Right renal pelvis (tissue), 4 donors: ENCODE results near the gene OBSL1. TPM values are rescaled to one million over a fixed set of nuclear protein-coding genes. Genes with fewer than 3 reads are reported as not detected.

Experiments
- DNase-seq, 4 donors: peaks; one replicate each; pipeline ENCODE4 v3.0.0-alpha.2; 2013; ENCODE audit warnings: low read depth in 4 of 4, low spot score in 3 of 4, missing footprints in 1 of 4
- polyA plus RNA-seq, 4 donors: library from polyadenylated mRNA; unstranded; fragments of 120-200 nt; gene quantifications; one replicate each; pipeline ENCODE4 v1.2.1, GENCODE V29; 2013; ENCODE audit not compliant: insufficient read length in 4 of 4

The OBSL1 gene
- polyA plus RNA-seq: 100 to 1,000 TPM; 122 to 193 (median 147) TPM

DNA sequence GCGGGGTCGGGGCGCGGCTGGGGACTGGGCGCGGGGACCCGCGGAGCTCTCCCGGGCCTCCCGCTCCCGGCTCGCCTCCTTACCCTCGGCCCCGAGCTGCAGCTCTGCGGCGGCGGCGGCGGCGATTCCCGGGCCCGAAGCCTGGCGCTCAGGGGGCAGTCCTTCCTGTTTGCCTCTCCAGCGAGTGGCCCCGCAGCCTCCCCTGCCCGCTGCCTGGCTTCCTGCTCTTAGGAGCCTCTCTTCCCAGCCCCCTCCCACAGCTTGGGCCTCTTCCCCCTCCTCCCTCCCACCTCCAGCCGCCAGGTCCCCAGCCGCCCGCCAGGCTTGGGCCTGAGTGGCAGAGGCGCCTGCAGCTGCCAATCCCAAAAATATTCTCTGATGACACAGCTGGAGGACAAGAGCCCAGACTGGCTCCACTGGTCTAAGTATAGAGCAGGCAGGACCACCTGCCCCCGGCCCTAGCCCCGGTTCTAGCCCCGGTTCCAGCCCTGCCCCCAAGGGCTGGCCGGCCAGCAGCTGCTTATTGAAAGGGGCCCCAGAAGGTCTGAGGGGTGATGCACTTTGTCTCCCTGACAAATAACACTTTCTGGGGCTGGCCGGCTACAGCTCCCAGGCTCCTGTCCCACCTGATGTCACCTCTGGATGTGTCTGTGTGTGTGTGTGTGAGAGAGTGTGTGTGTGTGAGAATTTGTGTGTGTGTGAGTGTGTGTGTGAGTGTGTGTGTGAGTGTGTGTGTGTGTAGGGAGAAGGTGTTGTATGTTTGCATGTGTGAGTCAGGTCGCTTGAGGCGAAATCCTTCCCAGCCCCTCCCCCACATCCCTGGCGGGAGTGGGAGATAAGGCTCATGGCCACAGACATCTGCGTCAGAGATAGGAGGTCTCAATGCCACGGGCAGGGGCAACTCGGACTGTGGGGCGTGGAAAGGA is at the start of gene OBSL1:
OBSL1 (minus strand) TSS at position 229 of the 926 bp plus-strand sequence. CDS start 307 bp downstream, outside the sequence.
- DNase-seq: peak in 3 of 4 donors; percentile 54 to 70 (median 57)

DNA sequence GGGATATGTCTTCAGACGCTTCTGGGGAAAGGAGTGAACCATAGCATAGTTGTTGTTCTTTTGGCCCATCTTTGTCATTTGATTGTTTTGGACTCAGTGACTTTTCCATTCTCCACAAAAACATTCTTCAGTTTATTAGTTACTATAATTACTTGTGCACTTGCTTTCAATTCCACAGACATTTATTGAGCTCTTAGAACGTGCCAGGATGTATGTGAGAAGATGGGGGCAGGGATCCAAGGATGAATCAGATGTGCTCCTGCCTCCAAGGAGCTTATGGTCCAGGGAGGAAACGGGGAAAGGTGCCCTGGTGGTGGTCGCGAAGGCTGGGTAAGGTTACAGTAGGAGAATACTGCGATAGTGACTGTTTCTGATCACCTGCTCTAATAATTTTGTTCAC is 49.2 kb upstream of the OBSL1 start:
- DNase-seq: no peak

- DNase-seq: no peak
These were observed 47.9 kb upstream of the OBSL1 start for GRCh38 chr2:219619235-219619634.

GRCh38 chr2:219618733-219619122 is 47.4 kb upstream of the OBSL1 start:
- DNase-seq: no peak

GRCh38 chr2:219616550-219616949 is 45.2 kb upstream of the OBSL1 start:
- no peak for DNase-seq

DNA sequence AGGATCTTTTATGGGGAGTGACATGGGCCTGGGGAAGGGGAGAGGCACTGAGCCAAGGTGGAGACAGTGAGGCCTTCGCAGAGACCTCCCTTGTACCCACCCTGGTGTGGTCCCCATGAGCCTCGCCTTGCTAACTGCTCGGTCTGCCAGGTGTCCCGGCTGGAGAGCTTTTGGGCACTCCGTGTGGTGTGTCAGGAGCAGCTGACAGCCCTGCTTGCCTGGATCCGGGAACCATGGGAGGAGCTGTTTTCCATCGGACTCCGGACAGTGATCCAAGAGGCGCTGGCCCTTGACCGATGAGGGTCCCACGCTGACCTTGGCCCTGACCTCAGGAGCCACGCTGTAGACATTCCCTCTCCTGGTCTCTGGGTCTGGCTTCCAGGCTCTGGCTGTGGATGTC is 44.6 kb upstream of the OBSL1 start:
- DNase-seq: no peak

DNA sequence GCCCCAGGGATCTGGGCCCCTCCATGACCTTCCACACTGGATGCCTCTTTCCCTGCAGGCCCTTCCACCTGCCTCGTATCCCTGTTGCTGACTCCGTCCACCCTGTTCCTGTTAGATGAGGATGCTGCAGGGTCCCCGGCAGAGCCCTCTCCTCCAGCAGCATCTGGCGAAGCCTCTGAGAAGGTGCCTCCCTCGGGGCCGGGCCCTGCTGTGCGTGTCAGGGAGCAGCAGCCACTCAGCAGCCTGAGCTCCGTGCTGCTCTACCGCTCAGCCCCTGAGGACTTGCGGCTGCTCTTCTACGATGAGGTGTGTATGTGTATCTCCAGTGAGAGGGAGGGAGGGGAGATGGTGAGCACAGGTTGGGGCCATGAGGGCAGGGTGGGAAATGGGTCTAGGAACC is 43.7 kb upstream of the OBSL1 start:
- no peak for DNase-seq

DNA sequence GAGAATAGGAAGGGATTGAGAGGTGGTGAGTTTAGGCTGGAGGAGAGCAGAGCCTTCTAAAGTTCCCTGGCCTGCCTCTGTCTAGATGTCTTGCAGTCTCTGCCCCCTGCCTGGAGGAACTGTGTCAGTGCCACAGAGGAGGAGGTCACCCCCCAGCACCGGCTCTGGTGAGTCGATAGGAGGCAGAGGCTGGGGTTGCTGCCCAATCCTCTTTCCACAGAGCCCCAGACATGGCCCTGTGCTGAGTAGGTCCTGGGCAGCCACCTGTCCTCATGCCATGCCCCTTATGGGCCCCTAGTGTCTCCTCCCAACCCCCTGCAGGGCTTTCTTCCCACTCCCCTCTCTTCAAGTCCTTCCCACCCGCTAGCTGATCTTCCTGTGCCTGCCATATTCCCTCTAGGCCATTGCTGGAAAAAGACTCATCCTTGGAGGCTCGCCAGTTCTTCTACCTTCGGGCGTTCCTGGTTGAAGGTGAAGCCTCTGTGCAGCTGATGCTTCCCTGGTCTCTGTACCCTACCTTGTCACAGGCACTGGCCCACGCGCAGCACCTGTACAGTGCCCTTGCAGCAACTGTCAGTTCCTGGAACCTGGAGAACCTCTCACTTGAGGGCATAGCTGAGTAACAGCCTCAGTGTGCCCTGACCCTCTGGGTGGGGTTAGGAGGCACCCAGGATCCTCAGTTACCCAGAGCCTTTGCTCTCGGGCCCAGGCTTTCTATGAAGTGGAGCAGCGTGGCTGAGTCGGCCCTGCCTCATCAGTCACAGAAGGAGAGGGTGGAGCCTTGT is 42.9 kb upstream of the OBSL1 start:
- no peak for DNase-seq

- DNase-seq: no peak
These were observed 42.2 kb upstream of the OBSL1 start for GRCh38 chr2:219613461-219614070.

- DNase-seq: no peak
These were observed 41.4 kb upstream of the OBSL1 start for GRCh38 chr2:219612577-219613286.

GRCh38 chr2:219611866-219612576 is 40.7 kb upstream of the OBSL1 start:
- DNase-seq: no peak

DNA sequence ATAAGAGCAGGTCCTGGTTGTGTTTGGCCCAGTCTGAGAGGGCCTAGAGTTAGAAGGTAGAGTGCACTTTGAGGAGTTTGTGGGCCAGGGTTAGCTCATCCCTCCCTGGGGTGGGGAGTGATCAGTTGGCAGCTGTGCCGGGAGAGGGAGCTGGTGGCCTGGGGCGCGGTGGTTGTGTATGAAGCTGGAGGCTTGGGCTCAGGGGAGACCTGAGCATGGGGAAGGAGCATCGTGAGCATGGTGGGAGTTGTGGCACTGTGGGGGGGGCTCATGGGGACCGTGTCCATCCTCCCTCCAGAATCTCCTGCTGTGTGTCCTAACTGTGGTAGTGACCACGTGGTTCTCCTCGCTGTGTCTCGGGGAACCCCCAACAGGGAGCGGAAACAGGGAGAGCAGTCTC is 40.0 kb upstream of the OBSL1 start:
- no peak for DNase-seq

DNA sequence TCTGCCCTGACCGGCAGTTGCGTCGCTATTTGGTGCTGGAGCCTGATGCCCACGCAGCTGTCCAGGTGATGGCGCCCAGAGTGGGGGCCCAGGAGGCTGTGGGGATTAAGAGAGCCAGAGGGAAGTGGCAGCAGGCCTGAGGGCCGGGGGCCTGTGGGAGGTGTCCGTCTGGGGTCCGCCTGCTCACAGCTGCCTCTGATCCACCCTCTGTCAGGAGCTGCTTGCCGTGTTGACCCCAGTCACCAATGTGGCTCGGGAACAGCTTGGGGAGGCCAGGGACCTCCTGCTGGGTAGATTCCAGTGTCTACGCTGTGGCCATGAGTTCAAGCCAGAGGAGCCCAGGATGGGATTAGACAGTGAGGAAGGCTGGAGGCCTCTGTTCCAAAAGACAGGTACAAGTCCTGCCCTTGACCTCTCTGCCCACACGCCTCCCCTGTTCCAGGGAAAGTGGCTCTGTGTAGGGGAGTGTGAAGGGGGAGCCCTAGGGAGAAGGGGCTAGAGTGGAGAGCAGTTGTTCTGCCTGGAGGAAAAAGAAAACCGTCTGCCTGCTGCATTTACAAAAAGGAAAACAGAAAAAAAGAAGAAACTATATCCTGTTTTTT is 37.9 kb upstream of the OBSL1 start:
- no peak for DNase-seq

- no peak for DNase-seq
These were observed 37.1 kb upstream of the OBSL1 start for GRCh38 chr2:219608399-219608964.

GRCh38 chr2:219607931-219608330 is 36.6 kb upstream of the OBSL1 start:
- no peak for DNase-seq

- DNase-seq: no peak
These were observed 34.2 kb upstream of the OBSL1 start for GRCh38 chr2:219605607-219605954.

DNA sequence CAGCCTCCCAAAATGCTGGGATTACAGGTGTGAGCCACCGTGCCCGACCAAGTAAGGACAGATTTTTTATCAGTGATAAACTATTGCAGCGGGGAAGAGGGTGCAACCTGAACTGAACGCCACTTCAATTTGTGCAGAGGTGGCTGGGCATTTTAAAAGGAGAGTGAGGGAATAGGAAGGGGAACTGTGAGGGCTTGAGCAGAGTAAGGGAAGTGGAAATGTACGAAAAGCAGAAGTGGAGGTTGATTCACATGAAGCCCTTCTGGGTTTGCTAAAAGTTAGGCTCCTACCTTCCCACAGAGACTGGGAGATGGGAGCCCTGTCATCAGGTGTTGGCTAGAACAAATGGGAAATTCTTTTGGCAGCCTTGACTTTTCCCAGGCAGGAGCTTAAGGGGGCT is 32.4 kb upstream of the OBSL1 start:
- no peak for DNase-seq

DNA sequence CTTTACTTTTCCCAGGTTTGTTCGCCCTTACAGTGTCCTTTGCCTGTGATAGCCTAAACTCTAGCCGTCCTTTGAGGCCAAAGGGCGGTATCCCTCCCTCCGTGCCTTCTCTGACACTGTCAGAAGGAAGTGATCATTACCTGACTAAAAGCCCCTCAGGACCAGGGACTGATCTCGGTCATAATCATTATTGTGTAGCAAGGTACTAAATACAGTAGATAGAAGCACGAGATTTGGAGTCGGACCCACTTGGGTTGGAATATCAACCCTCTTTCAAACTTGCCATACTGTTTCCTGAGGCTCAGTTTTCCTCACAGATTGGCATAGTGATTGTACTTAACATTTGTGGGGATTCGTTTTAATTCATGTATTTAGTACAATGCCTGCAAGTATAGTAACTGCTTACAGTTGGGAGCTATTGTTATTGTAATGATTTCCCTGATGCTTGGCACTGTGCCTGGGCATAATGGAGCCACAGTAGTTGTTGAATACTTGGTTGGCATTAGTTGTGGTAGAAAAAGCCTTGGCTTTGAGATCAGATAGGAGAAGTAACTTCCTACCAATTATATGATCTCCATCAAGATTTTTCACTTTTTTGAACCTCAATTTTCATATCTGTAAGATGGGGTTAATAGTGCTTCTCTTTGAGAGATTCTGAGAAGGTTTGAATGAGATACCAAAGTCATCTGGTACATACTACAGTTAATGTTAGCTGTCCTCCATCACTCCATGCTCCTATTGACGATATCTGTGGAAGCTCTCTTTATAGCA is 27.2 kb upstream of the OBSL1 start:
- DNase-seq: no peak
